ENCODE measurements around the gene SUMO4. TPM values are rescaled to one million over a fixed set of nuclear protein-coding genes. Genes with fewer than 3 reads are reported as not detected.

SUMO4 gene
- total and polyA plus RNA-seq, 9 of the 15 experiments (the other 6 are each of a cell fraction or from before 2014, with no cell fraction given): 0.20 to 1.9 (median 0.50) TPM; not detected in 2

- TF ChIP-seq BCL6 (CRISPR knock-in tag; IDR thresholded peaks at IDR 0.05) (no peak), ZNF224 (CRISPR knock-in tag; IDR thresholded peaks at IDR 0.05) (no peak), ZFP1 (CRISPR knock-in tag; IDR thresholded peaks at IDR 0.05) (no peak), RREB1 (CRISPR knock-in tag; IDR thresholded peaks at IDR 0.05) (no peak), TBL1XR1 (IDR thresholded peaks at IDR 0.05; ENCODE audit: low read length in 2 of 2) (no peak), ZBTB26 (CRISPR knock-in tag; IDR thresholded peaks at IDR 0.05) (no peak), NFATC3 (IDR thresholded peaks at IDR 0.05) (no peak), RFX1 (IDR thresholded peaks at IDR 0.05) (no peak), RAD21 (CRISPR knock-in tag; conservative IDR thresholded peaks at IDR 0.05 in 1 of 2, IDR thresholded peaks at IDR 0.05 in 1 of 2) (no peak), PHB (CRISPR knock-in tag; IDR thresholded peaks at IDR 0.05) (no peak), ZBED1 (IDR thresholded peaks at IDR 0.05) (no peak), L3MBTL2 (IDR thresholded peaks at IDR 0.05) (peak; percentile 93), ZNF586 (CRISPR knock-in tag; conservative IDR thresholded peaks at IDR 0.05) (no peak), SUPT5H (IDR thresholded peaks at IDR 0.05) (no peak), SNRNP70 (optimal IDR thresholded peaks at IDR 0.05; ENCODE audit: low read depth, low read length) (no peak), CREB3 (tag; conservative IDR thresholded peaks at IDR 0.05; ENCODE audit: low read depth) (no peak), GABPB2 (CRISPR knock-in tag; conservative IDR thresholded peaks at IDR 0.05) (no peak), FOXK2 (conservative IDR thresholded peaks at IDR 0.05 in 1 of 2, IDR thresholded peaks at IDR 0.05 in 1 of 2; ENCODE audit: low read depth in 2 of 2) (no peak), PTTG1 (tag; IDR thresholded peaks at IDR 0.05; ENCODE audit: low read depth) (no peak), KLF6 (CRISPR knock-in tag; IDR thresholded peaks at IDR 0.05; ENCODE audit: borderline replicate concordance) (no peak), SNIP1 (IDR thresholded peaks at IDR 0.05; ENCODE audit: low read depth) (no peak)
Observed at GRCh38 chr6:149405823-149406765, 6.0 kb downstream of the SUMO4 start (continued).

All from K562 (cell line).